B cell (primary cell): ENCODE results near the gene FSIP1. TPM values are rescaled to one million over a fixed set of nuclear protein-coding genes. Genes with fewer than 3 reads are reported as not detected.

Source experiments
- ATAC-seq: fragments of 200-7000 bp; cut with Tn5 transposase; one replicate; pipeline ENCODE4 v1.10.0; 2021; ENCODE audit warnings: low read depth, mild to moderate bottlenecking, moderate number of reproducible peaks, moderate library complexity
- CTCF ChIA-PET: fragments of 350-600 bp; sonication (Branson Sonifier 250); formaldehyde crosslinking; loops from one replicate; lab custom pipeline; 2021; ENCODE audit warnings: antibody characterized with exemption, inconsistent platforms; lab: Charles Lee
- POLR2A ChIA-PET: fragments of 350-600 bp; sonication (Branson Sonifier 250); formaldehyde crosslinking; loops from one replicate; lab custom pipeline; 2021; ENCODE audit warnings: antibody characterized with exemption; lab: Charles Lee
- DNase-seq: peaks from one replicate; pipeline ENCODE4 v3.0.0; 2013
- H2AFZ ChIP-seq: 2 replicates; pipeline ENCODE4 v1.6.1; 2012; ENCODE audit warnings: mild to moderate bottlenecking, low read depth, low read length; ENCODE audit not compliant: insufficient read depth, poor library complexity, severe bottlenecking
- H3K27ac ChIP-seq, 2 donors: 1 replicate in 1 of 2; 2 replicates in 1 of 2; pipeline ENCODE4 v1.5.1; 2012 to 2013; ENCODE audit warnings: low read length in 2 of 2, mild to moderate bottlenecking in 2 of 2, moderate library complexity in 1 of 2
- H3K27me3 ChIP-seq, 4 experiments: fragments of 200-600 bp in 1 of 4; sonication (generic) in 1 of 4; replicated peaks in 1 of 4; 1 replicate in 2 of 4; 2 replicates in 2 of 4; pipeline versions ENCODE4 v1.6.1 to v1.7.0; 2013 to 2016; ENCODE audit warnings: low read length in 3 of 4, mild to moderate bottlenecking in 2 of 4, mixed read lengths in 1 of 4, moderate library complexity in 1 of 4; ENCODE audit not compliant: insufficient read depth in 4 of 4, control insufficient read depth in 3 of 4; ENCODE audit errors: control extremely low read depth in 1 of 4
- H3K36me3 ChIP-seq, 2 experiments: replicated peaks in 1 of 2; 1 replicate in 1 of 2; 2 replicates in 1 of 2; pipeline versions ENCODE4 v1.6.1 to v1.7.1; 2013; ENCODE audit warnings: low read length in 1 of 2; ENCODE audit not compliant: insufficient read depth in 2 of 2, control insufficient read depth in 1 of 2; ENCODE audit errors: control extremely low read depth in 1 of 2, extremely low read depth in 1 of 2
- H3K4me1 ChIP-seq, 2 donors: fragments of 200-600 bp in 1 of 2; sonication (generic) in 1 of 2; 1 replicate in 1 of 2; 2 replicates in 1 of 2; pipeline versions ENCODE4 v1.5.1 to v1.6.1; 2013 to 2017; ENCODE audit warnings: low read length in 2 of 2; ENCODE audit not compliant: control insufficient read depth in 2 of 2, insufficient read depth in 2 of 2
- H3K4me2 ChIP-seq: replicated peaks from 2 replicates; pipeline ENCODE3; 2012; ENCODE audit warnings: mild to moderate bottlenecking, low read depth, low read length; ENCODE audit not compliant: poor library complexity, severe bottlenecking
- H3K4me3 ChIP-seq, 5 experiments: fragments of 200-600 bp in 1 of 5; sonication (generic) in 1 of 5; 1 replicate in 3 of 5; 2 replicates in 2 of 5; pipeline versions ENCODE4 v1.5.1 to v1.7.0; 2011 to 2016; ENCODE audit warnings: low read length in 4 of 5, mild to moderate bottlenecking in 4 of 5, low read depth in 2 of 5, control low read depth in 1 of 5, moderate library complexity in 1 of 5; ENCODE audit not compliant: insufficient read depth in 1 of 5; ENCODE audit errors: control extremely low read depth in 1 of 5, extremely low read depth in 1 of 5
- H3K79me2 ChIP-seq: fragments of 200-600 bp; sonication (generic); one replicate; pipeline ENCODE4 v1.6.0; 2016; ENCODE audit warnings: low read length; ENCODE audit not compliant: control insufficient read depth, insufficient read depth
- H3K9ac ChIP-seq: fragments of 200-600 bp; sonication (generic); 2 replicates; pipeline ENCODE4 v1.6.1; 2017; ENCODE audit warnings: mild to moderate bottlenecking, low read length, moderate library complexity
- H3K9me3 ChIP-seq, 3 donors: one replicate each; pipeline versions ENCODE4 v1.6.1 to v1.7.1; 2013; ENCODE audit warnings: low read length in 2 of 3; ENCODE audit not compliant: control insufficient read depth in 2 of 3, insufficient read depth in 1 of 3; ENCODE audit errors: control extremely low read depth in 1 of 3
- H4K20me1 ChIP-seq: 2 replicates; pipeline ENCODE4 v1.6.0; 2012; ENCODE audit warnings: mild to moderate bottlenecking, low read length; ENCODE audit not compliant: insufficient read depth, control insufficient read depth, poor library complexity, severe bottlenecking
- H3K27ac Mint-ChIP-seq: one replicate; pipeline ENCODE4 v1.8.0; 2021; ENCODE audit warnings: mixed read lengths
- H3K27me3 Mint-ChIP-seq: one replicate; pipeline ENCODE4 v1.8.0; 2021; ENCODE audit warnings: mixed read lengths
- H3K4me1 Mint-ChIP-seq: one replicate; pipeline ENCODE4 v1.8.0; 2021; ENCODE audit warnings: mixed read lengths
- H3K4me3 Mint-ChIP-seq: one replicate; pipeline ENCODE4 v1.8.0; 2021; ENCODE audit warnings: mixed read lengths
- H3K9me3 Mint-ChIP-seq: one replicate; pipeline ENCODE4 v1.8.0; 2022; ENCODE audit warnings: mixed read lengths; ENCODE audit not compliant: insufficient read depth
- CTCF ChIP-seq: fragments of 200-600 bp; IDR thresholded peaks from one replicate; pipeline ENCODE4 v1.8.0; 2022; ENCODE audit warnings: antibody characterized with exemption, mild to moderate bottlenecking
- EZH2 ChIP-seq: IDR thresholded peaks from 2 replicates; pipeline ENCODE4 v1.6.1; 2012; ENCODE audit warnings: borderline replicate concordance, low read depth, mild to moderate bottlenecking, moderate library complexity, low read length; ENCODE audit not compliant: insufficient read depth, poor library complexity, severe bottlenecking
- WGBS: methylation state at CpG from one replicate; pipeline ENCODE4 v1.1.5; 2013; ENCODE audit warnings: missing lambda C conversion rate; ENCODE audit not compliant: insufficient coverage; 5-methylcytosine and 5-hydroxymethylcytosine counted together
- intact Hi-C: fragments of 100-400 bp; cut with micrococcal nuclease; formaldehyde crosslinking; loops from one replicate; pipeline ENCODE4 v1.10.0; 2022
- polyA plus RNA-seq: library from polyadenylated mRNA; depleted of rRNA; stranded (reverse); fragments of >200 nt; gene quantifications from 2 replicates; pipeline ENCODE4 v1.2.3, GENCODE V29; 2012
- total RNA-seq, 2 donors: library from RNA; stranded (reverse); fragments of 120-200 nt in 1 of 2; gene quantifications; 1 replicate in 1 of 2; 2 replicates in 1 of 2; pipeline versions ENCODE4 v1.2.3 to v1.2.4, GENCODE V29; 2013 to 2022

FSIP1 gene
- total and polyA plus RNA-seq, 2 donors (not counting 1 experiment from before 2014, with no cell fraction given), result 0.19 to 0.49 TPM

DNA sequence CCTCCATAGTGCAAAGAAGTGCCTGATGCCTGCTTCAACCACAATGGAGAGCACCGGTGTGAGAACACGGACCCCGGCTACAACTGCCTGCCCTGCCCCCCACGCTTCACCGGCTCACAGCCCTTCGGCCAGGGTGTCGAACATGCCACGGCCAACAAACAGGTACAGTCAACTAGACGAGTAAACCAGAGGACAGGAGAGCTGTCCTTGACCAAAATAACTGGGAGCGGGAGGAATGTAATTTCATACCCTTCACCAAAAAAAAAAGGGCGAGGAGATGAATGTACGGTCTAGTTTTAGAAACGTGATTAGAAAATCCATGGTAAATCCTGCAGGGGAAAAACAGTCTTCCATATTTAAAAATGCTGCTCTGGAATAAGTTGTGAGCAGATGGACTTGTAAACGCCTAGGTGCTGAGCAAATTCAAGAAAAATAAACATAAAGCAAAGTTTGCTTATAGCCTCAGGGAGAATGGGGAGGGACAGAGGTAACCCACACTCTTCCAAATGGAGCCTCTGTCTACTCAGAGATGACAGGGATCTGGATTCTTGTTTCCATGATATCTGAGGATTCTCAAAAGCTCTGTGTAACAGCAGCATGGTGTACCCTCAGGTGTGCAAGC, 193.3 kb downstream of the FSIP1 start:
- ATAC-seq, result no peak
- H3K4me1 Mint-ChIP-seq, result no peaks in the 10 kb centered on the region
- Histone ChIP-seq H3K9me3 (no peaks in the 10 kb centered on the region), H3K4me1 (no peaks in the 10 kb centered on the region), H3K4me3 (no peak overlapping the region), H3K9ac (no peak overlapping the region), H3K27ac (no peak overlapping the region), H2AFZ (no peak overlapping the region), H3K4me2 (no peak overlapping the region), H3K36me3 (no peaks in the 10 kb centered on the region), H3K79me2 (no peaks in the 10 kb centered on the region), H4K20me1 (no peaks in the 10 kb centered on the region), H3K27me3 (no peaks in the 10 kb centered on the region)
- H3K27ac Mint-ChIP-seq, result no peak overlapping the region
- intact Hi-C loops, result no loop called here
- POLR2A ChIA-PET, result no interaction called here
- peaks cover 9% of the 10 kb centered on the region for H3K27me3 Mint-ChIP-seq
- CTCF ChIA-PET, result no interaction called here
- H3K4me3 Mint-ChIP-seq, result no peak overlapping the region
- TF ChIP-seq EZH2, result no peak
- TF ChIP-seq CTCF, result no peak
- DNase-seq, result no peak
- WGBS, result 94% methylated on average over 8 of the region's 14 CpGs
- H3K9me3 Mint-ChIP-seq, result no peaks in the 10 kb centered on the region

DNA sequence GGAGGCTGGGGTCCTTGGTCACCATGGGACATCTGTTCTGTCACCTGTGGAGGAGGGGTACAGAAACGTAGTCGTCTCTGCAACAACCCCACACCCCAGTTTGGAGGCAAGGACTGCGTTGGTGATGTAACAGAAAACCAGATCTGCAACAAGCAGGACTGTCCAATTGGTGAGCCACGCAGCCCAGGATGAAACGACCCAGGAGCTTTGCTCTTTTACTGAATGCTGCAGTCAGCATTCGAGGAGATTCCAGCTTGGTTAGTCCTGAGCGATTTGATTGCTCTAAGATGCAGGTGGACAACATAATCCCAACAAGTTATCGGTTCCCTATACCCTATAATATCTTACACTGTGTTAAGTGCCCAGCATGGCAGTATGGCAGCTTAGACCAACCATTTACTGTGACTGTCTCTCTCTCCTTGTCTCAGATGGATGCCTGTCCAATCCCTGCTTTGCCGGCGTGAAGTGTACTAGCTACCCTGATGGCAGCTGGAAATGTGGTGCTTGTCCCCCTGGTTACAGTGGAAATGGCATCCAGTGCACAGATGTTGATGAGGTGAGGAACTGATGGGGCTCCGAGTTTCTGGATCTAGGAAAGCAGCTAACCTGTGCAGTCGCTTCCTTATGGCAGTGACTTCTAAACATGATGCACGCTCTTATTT, 194.0 kb downstream of the FSIP1 start:
- DNase-seq (no peak), ATAC-seq (no peak)
- no peaks in the 10 kb centered on the region for H3K36me3 ChIP-seq
- H3K27ac ChIP-seq, result no peak overlapping the region
- 91% methylated on average over 10 of the region's 13 CpGs for WGBS
- ChIA-PET POLR2A (no interaction called here), CTCF (no interaction called here)
- no peak for TF ChIP-seq CTCF
- TF ChIP-seq EZH2, result no peak
- no peaks in the 10 kb centered on the region for H3K9me3 ChIP-seq
- H3K4me3 ChIP-seq, result no peak overlapping the region
- no peaks in the 10 kb centered on the region for H4K20me1 ChIP-seq
- no peak overlapping the region for H2AFZ ChIP-seq
- H3K4me2 ChIP-seq, result no peak overlapping the region
- H3K79me2 ChIP-seq, result no peaks in the 10 kb centered on the region
- Mint-ChIP-seq H3K27me3 (peaks cover 11% of the 10 kb centered on the region), H3K4me1 (no peaks in the 10 kb centered on the region), H3K4me3 (no peak overlapping the region), H3K9me3 (no peaks in the 10 kb centered on the region), H3K27ac (no peak overlapping the region)
- H3K27me3 ChIP-seq, result no peaks in the 10 kb centered on the region
- no peak overlapping the region for H3K9ac ChIP-seq
- intact Hi-C loops, result no loop called here
- no peaks in the 10 kb centered on the region for H3K4me1 ChIP-seq
